ENCODE results near the gene PRR23B. TPM values are rescaled to one million over a fixed set of nuclear protein-coding genes. Genes with fewer than 3 reads are reported as not detected.

Gene PRR23B
- total and polyA plus RNA-seq, 2 donors from 2014 or later: not detected

GRCh38 chr3:138976047-138976446, 44.7 kb downstream of the PRR23B start:
- TF ChIP-seq, protein P1, sequence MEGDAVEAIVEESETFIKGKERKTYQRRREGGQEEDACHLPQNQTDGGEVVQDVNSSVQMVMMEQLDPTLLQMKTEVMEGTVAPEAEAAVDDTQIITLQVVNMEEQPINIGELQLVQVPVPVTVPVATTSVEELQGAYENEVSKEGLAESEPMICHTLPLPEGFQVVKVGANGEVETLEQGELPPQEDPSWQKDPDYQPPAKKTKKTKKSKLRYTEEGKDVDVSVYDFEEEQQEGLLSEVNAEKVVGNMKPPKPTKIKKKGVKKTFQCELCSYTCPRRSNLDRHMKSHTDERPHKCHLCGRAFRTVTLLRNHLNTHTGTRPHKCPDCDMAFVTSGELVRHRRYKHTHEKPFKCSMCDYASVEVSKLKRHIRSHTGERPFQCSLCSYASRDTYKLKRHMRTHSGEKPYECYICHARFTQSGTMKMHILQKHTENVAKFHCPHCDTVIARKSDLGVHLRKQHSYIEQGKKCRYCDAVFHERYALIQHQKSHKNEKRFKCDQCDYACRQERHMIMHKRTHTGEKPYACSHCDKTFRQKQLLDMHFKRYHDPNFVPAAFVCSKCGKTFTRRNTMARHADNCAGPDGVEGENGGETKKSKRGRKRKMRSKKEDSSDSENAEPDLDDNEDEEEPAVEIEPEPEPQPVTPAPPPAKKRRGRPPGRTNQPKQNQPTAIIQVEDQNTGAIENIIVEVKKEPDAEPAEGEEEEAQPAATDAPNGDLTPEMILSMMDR (IDR thresholded peaks at IDR 0.05; ENCODE audit: borderline replicate concordance, extremely low read depth, insufficient read depth): no peak
- no peak overlapping the region for H3K27ac ChIP-seq (ENCODE audit: low read depth in 2 of 2, low read length in 2 of 2)
- DNase-seq (no peak), FAIRE-seq (no peak)
- no peak overlapping the region for H3K9ac ChIP-seq (ENCODE audit: low read length in 3 of 3)
- H3K9me3 ChIP-seq (ENCODE audit: control insufficient read depth in 2 of 3, insufficient read depth in 1 of 3, low read length in 3 of 3): no peaks in the 10 kb centered on the region
- intact Hi-C loops (cut with DNase I): no loop called here
- no peak overlapping the region for H3K4me3 ChIP-seq (ENCODE audit: low read length in 3 of 3)
- H3K36me3 ChIP-seq (ENCODE audit: control insufficient read depth in 2 of 3, insufficient read depth in 3 of 3, low read length in 3 of 3): no peaks in the 10 kb centered on the region
- no peaks in the 10 kb centered on the region for H3K4me1 ChIP-seq (ENCODE audit: control insufficient read depth in 2 of 3, insufficient read depth in 2 of 3, low read depth in 1 of 3, low read length in 3 of 3)
- no peaks in the 10 kb centered on the region for H3K27me3 ChIP-seq (ENCODE audit: control insufficient read depth, insufficient read depth, low read length)

DNA sequence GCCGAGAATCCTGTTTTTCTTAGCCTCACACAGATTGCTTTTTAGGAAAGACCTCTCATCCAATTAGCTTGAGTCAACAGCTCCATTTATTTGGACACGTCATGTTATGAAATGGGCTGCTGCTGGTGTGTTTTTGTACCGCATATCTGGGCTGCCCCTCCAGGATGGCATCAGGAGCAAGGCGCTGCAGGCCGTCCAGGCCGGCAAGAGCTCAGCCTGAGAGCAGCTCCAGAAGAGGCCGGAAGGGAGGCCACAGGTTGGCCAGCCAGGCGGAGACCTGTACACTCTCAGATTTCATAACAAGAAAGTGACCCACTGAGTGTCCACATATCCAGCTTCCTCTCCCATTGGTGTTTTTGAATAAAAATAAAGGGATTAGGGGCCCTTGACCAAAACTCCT, 45.4 kb downstream of the PRR23B start:
- H3K4me1 ChIP-seq (ENCODE audit: control insufficient read depth in 2 of 3, insufficient read depth in 2 of 3, low read depth in 1 of 3, low read length in 3 of 3): no peaks in the 10 kb centered on the region
- no peak overlapping the region for H3K4me3 ChIP-seq (ENCODE audit: low read length in 3 of 3)
- intact Hi-C loops (cut with DNase I): no loop called here
- no peaks in the 10 kb centered on the region for H3K9me3 ChIP-seq (ENCODE audit: control insufficient read depth in 2 of 3, insufficient read depth in 1 of 3, low read length in 3 of 3)
- no peaks in the 10 kb centered on the region for H3K27me3 ChIP-seq (ENCODE audit: control insufficient read depth, insufficient read depth, low read length)
- H3K36me3 ChIP-seq (ENCODE audit: control insufficient read depth in 2 of 3, insufficient read depth in 3 of 3, low read length in 3 of 3): no peaks in the 10 kb centered on the region
- peak in 1 of 5 donors; percentile 14 for DNase-seq
- no peak overlapping the region for H3K27ac ChIP-seq (ENCODE audit: low read depth in 2 of 2, low read length in 2 of 2)
- H3K9ac ChIP-seq (ENCODE audit: low read length in 3 of 3): no peak overlapping the region
- TF ChIP-seq, protein P1 (IDR thresholded peaks at IDR 0.05; ENCODE audit: borderline replicate concordance, extremely low read depth, insufficient read depth): no peak
- no peak for FAIRE-seq

DNA sequence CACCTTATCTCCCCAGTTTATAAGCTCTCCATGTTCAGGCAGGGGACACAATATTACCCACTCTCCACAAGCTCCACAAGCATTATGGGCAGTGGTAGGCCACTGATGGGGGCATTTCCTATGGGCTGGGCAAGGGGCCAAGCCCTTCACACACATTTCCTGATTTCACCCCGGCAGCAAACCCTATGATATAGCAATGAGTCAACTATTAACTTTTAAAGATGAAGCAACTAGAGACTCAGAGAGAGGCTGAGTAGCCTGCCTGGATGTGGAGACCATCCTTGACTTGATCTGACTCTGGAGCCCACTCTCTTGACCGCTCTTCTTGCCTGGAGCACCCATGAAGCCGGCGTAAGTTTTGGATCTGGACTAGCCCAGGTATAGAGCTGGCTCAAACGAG, 46.3 kb downstream of the PRR23B start:
- intact Hi-C loops (cut with DNase I): no loop called here
- no peak for DNase-seq
- H3K4me3 ChIP-seq (ENCODE audit: low read length in 3 of 3): no peak overlapping the region

More for the DNA sequence above, 46.3 kb downstream of the PRR23B start:
- Histone ChIP-seq H3K27ac (ENCODE audit: low read depth in 2 of 2, low read length in 2 of 2) (no peak overlapping the region), H3K9me3 (ENCODE audit: control insufficient read depth in 2 of 3, insufficient read depth in 1 of 3, low read length in 3 of 3) (no peaks in the 10 kb centered on the region), H3K4me1 (ENCODE audit: control insufficient read depth in 2 of 3, insufficient read depth in 2 of 3, low read depth in 1 of 3, low read length in 3 of 3) (no peaks in the 10 kb centered on the region), H3K27me3 (ENCODE audit: control insufficient read depth, insufficient read depth, low read length) (no peaks in the 10 kb centered on the region), H3K9ac (ENCODE audit: low read length in 3 of 3) (no peak overlapping the region), H3K36me3 (ENCODE audit: control insufficient read depth in 2 of 3, insufficient read depth in 3 of 3, low read length in 3 of 3) (no peaks in the 10 kb centered on the region)
- no peak for FAIRE-seq
- TF ChIP-seq, protein P1 (IDR thresholded peaks at IDR 0.05; ENCODE audit: borderline replicate concordance, extremely low read depth, insufficient read depth): no peak
